Measurements from ENCODE around the gene GRIA3.

DNA sequence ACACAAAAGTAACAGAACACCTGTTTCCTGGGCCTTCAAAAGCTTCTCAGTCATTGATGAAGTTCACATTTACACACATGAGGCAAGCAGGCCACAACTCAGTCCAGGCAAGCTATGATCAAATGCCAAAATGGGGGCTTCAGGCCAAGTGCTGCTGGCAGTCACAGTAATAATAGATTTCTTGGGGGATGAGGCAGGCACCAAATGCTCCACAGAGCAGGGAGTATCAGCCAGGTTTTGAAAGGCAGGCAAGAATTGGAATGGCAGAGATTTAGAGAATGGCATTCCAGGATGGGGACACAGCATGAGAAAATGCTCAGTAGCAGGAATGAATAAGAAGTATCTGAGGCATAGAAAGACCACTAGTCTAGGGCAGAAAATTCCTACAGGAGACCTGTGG, 52.8 kb downstream of the GRIA3 start:
- no peak for TF ChIP-seq CTCF (IDR thresholded peaks at IDR 0.05; ENCODE audit: low read length)
- no peak for TF ChIP-seq EZH2 (IDR thresholded peaks at IDR 0.05; ENCODE audit: borderline replicate concordance, low read length)
